SU-DHL-6 (cell line): ENCODE results near the gene ARL4D.

Source experiments
- H2AFZ ChIP-seq: fragments of 200-600 bp; sonication (generic); 2 replicates; pipeline ENCODE4 v1.6.1; 2014; ENCODE audit warnings: low read depth, mild to moderate bottlenecking, moderate library complexity, mixed read lengths, antibody characterized with exemption, low read length; ENCODE audit not compliant: severe bottlenecking
- H3F3A ChIP-seq: fragments of 200-600 bp; shearing (Covaris generic); 2 replicates; pipeline ENCODE4 v1.6.0; 2016; ENCODE audit warnings: antibody characterized with exemption, mild to moderate bottlenecking; ENCODE audit not compliant: insufficient read depth
- H3K27ac ChIP-seq: fragments of 200-600 bp; sonication (generic); 2 replicates; pipeline ENCODE4 v1.5.1; 2016; ENCODE audit warnings: low read depth, mild to moderate bottlenecking, low read length, moderate library complexity, mixed read lengths
- H3K27me3 ChIP-seq: fragments of 200-600 bp; sonication (generic), shearing (Covaris generic); 2 replicates; pipeline ENCODE4 v1.6.0; 2014; ENCODE audit warnings: mild to moderate bottlenecking, low read length
- H3K36me3 ChIP-seq: fragments of 200-600 bp; sonication (generic); 2 replicates; pipeline ENCODE4 v1.6.1; 2014; ENCODE audit warnings: mild to moderate bottlenecking, low read length, mixed read lengths
- H3K4me2 ChIP-seq: fragments of 300-600, 200-600 bp; shearing (Covaris generic), sonication (generic); 2 replicates; pipeline ENCODE4 v1.6.0; 2014; ENCODE audit warnings: low read length, low read depth, mild to moderate bottlenecking; ENCODE audit not compliant: poor library complexity, severe bottlenecking
- H3K4me3 ChIP-seq: fragments of 200-600 bp; sonication (generic); 2 replicates; pipeline ENCODE4 v1.5.1; 2014; ENCODE audit warnings: antibody characterized with exemption, low read length, mild to moderate bottlenecking, mixed read lengths; ENCODE audit not compliant: insufficient read depth, poor library complexity, severe bottlenecking
- H3K79me2 ChIP-seq: fragments of 200-600 bp; sonication (generic); 2 replicates; pipeline ENCODE4 v1.6.1; 2014; ENCODE audit warnings: mild to moderate bottlenecking, low read length, moderate library complexity; ENCODE audit not compliant: insufficient read depth
- H3K9ac ChIP-seq: fragments of 200-600 bp; sonication (generic); 2 replicates; pipeline ENCODE4 v1.7.0; 2014; ENCODE audit warnings: mild to moderate bottlenecking, low read length
- H3K9me2 ChIP-seq: fragments of 200-600 bp; sonication (generic); replicated peaks from 2 replicates; pipeline ENCODE4 v1.6.1; 2014; ENCODE audit warnings: low read length; ENCODE audit not compliant: insufficient read depth
- H3K9me3 ChIP-seq: fragments of 200-600 bp; sonication (generic); 2 replicates; pipeline ENCODE4 v1.6.1; 2014; ENCODE audit warnings: low read length, mixed read lengths; ENCODE audit not compliant: insufficient read depth
- H4K20me1 ChIP-seq: fragments of 200-600 bp; sonication (generic); 2 replicates; pipeline ENCODE4 v1.6.1; 2014; ENCODE audit warnings: low read depth, mild to moderate bottlenecking, antibody characterized with exemption, low read length, moderate library complexity, mixed read lengths
- CTCF ChIP-seq: fragments of 200-600 bp; sonication (generic); IDR thresholded peaks from one replicate; pipeline ENCODE4 v1.5.1; 2017; ENCODE audit warnings: antibody characterized with exemption, mild to moderate bottlenecking, low read length, moderate library complexity; ENCODE audit not compliant: insufficient read depth, poor library complexity, severe bottlenecking
- EZH2phosphoT487 ChIP-seq: fragments of 200-600 bp; sonication (generic), shearing (Covaris generic); conservative IDR thresholded peaks from 2 replicates; pipeline ENCODE4 v1.6.1; 2018; ENCODE audit warnings: mild to moderate bottlenecking, antibody characterized with exemption, low read length, moderate library complexity, mixed read lengths

Gene ARL4D

GRCh38 chr17:43360376-43360738 lies 38.4 kb upstream of the ARL4D start:
- TF ChIP-seq CTCF (no peak), EZH2phosphoT487 (no peak)

GRCh38 chr17:43360739-43361505 lies 37.9 kb upstream of the ARL4D start:
- Histone ChIP-seq H3K79me2 (no peaks in the 10 kb centered on the region), H2AFZ (no peak overlapping the region)

More at GRCh38 chr17:43360376-43360738, 38.4 kb upstream of the ARL4D start:
- Histone ChIP-seq H4K20me1 (no peaks in the 10 kb centered on the region), H3K9ac (peak overlapping the region; percentile 34), H3F3A (no peaks in the 10 kb centered on the region), H3K27me3 (no peaks in the 10 kb centered on the region), H3K4me2 (peak overlapping the region; percentile 51), H3K4me3 (peak overlapping the region; percentile 40), H2AFZ (no peak overlapping the region), H3K79me2 (no peaks in the 10 kb centered on the region), H3K9me3 (no peaks in the 10 kb centered on the region), H3K27ac (peak overlapping the region; percentile 18; the same call in 1 of the 2 replicates), H3K36me3 (no peaks in the 10 kb centered on the region), H3K9me2 (no peaks in the 10 kb centered on the region)

GRCh38 chr17:43363181-43363925 lies 35.4 kb upstream of the ARL4D start:
- H3K27me3 ChIP-seq = no peaks in the 10 kb centered on the region
- H4K20me1 ChIP-seq = no peaks in the 10 kb centered on the region
- H2AFZ ChIP-seq = no peak overlapping the region
- H3K9me3 ChIP-seq = no peaks in the 10 kb centered on the region
- H3K9ac ChIP-seq = no peak overlapping the region
- TF ChIP-seq EZH2phosphoT487 (no peak), CTCF (no peak)
- H3K4me3 ChIP-seq = no peak overlapping the region
- 0 out of 2 replicates have a peak, but pooled peaks cover 7% of the 10 kb centered on the region for H3F3A ChIP-seq
- no peaks in the 10 kb centered on the region for H3K9me2 ChIP-seq
- H3K36me3 ChIP-seq = no peaks in the 10 kb centered on the region
- H3K27ac ChIP-seq = no peak overlapping the region
- H3K4me2 ChIP-seq = no peak overlapping the region
- H3K79me2 ChIP-seq = no peaks in the 10 kb centered on the region

More at GRCh38 chr17:43360739-43361505, 37.9 kb upstream of the ARL4D start:
- Histone ChIP-seq H3K36me3 (no peaks in the 10 kb centered on the region), H3K27ac (peak overlapping the region; percentile 61), H3F3A (no peaks in the 10 kb centered on the region), H3K4me3 (peak overlapping the region; percentile 40), H3K9ac (peak overlapping the region; percentile 34), H3K9me2 (no peaks in the 10 kb centered on the region), H3K9me3 (no peaks in the 10 kb centered on the region), H3K4me2 (peak overlapping the region; percentile 51), H3K27me3 (no peaks in the 10 kb centered on the region), H4K20me1 (no peaks in the 10 kb centered on the region)
- no peak for TF ChIP-seq EZH2phosphoT487
- TF ChIP-seq CTCF = no peak
